ENCODE data around the gene TEX264. TPM values are rescaled to one million over a fixed set of nuclear protein-coding genes. Genes with fewer than 3 reads are reported as not detected.
A peak's percentile ranks its signal among the peaks of the same experiment; 100 is the strongest.

The TEX264 gene
- total RNA-seq, 4 donors from 2014 or later: 60.9 to 116 (median 88.2) TPM

DNA sequence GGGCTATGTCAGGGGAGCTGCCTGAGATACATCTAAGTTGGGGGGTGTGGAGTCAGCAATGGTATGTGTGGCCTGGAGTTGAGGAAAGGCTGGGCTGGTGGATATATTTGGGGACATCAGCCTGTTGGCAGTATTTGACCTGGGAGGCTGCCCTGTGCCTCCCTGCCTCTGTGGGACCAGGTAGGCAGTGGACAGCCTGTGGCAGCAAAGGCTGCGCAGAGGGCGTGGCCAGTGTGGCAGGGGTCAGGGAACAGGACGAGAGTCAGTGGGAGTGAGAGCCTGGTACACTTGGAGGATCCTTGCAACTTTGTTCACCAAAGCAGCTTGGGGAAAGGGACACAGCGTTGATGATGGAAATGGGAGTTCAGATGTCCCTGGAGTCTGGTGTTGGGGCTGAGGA, 15.0 kb downstream of the TEX264 start:
- no peak for DNase-seq
- peak overlapping the region in 2 of 4 donors; percentile 10 to 43 for H3K27ac ChIP-seq
- TF ChIP-seq, protein P1, sequence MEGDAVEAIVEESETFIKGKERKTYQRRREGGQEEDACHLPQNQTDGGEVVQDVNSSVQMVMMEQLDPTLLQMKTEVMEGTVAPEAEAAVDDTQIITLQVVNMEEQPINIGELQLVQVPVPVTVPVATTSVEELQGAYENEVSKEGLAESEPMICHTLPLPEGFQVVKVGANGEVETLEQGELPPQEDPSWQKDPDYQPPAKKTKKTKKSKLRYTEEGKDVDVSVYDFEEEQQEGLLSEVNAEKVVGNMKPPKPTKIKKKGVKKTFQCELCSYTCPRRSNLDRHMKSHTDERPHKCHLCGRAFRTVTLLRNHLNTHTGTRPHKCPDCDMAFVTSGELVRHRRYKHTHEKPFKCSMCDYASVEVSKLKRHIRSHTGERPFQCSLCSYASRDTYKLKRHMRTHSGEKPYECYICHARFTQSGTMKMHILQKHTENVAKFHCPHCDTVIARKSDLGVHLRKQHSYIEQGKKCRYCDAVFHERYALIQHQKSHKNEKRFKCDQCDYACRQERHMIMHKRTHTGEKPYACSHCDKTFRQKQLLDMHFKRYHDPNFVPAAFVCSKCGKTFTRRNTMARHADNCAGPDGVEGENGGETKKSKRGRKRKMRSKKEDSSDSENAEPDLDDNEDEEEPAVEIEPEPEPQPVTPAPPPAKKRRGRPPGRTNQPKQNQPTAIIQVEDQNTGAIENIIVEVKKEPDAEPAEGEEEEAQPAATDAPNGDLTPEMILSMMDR (IDR thresholded peaks at IDR 0.05): no peak
- TF ChIP-seq EP300 (IDR thresholded peaks at IDR 0.05; ENCODE audit: low read depth) (no peak), POLR2A (IDR thresholded peaks at IDR 0.05) (no peak), POLR2AphosphoS5 (IDR thresholded peaks at IDR 0.05) (no peak)
- peaks cover 0 to 24% (median 0%) of the 10 kb centered on the region in 4 donors for H3K36me3 ChIP-seq
- in situ Hi-C loops (cut with MboI; ENCODE audit: low pct_ligation_motif_present in 1 of 4, low pct_unique_long_range_greater_than_20kb in 1 of 4, low sequenced_read_pairs in 3 of 4) (loop anchor here in 2 of 4 donors (10.0 to 25.0 kb wide), 2 partner anchors 181 to 299 kb away; partner anchors contain the start of genes DCAF1 (in 2 of the 2), MANF (in 1 of the 2) and RBM15B (in 1 of the 2)), intact Hi-C loops (cut with DNase I; ENCODE audit: low total_unique reads) (loop anchor here (10.0 kb wide), 1 partner anchor 291 kb away; the partner anchor contains the start of gene RBM15B)
- WGBS, 2 donors (ENCODE audit: low coverage in 1 of 2): 72% methylated on average over 4 of the region's 4 CpGs; no CpG with 5 or more reads in 1 of the 2 donors
- H3K4me1 ChIP-seq: peaks cover 9 to 24% (median 11%) of the 10 kb centered on the region in 4 donors
- no peak overlapping the region for H3K4me3 ChIP-seq
- no peaks in the 10 kb centered on the region for H3K9me3 ChIP-seq
- H3K27me3 ChIP-seq: no peaks in the 10 kb centered on the region

DNA sequence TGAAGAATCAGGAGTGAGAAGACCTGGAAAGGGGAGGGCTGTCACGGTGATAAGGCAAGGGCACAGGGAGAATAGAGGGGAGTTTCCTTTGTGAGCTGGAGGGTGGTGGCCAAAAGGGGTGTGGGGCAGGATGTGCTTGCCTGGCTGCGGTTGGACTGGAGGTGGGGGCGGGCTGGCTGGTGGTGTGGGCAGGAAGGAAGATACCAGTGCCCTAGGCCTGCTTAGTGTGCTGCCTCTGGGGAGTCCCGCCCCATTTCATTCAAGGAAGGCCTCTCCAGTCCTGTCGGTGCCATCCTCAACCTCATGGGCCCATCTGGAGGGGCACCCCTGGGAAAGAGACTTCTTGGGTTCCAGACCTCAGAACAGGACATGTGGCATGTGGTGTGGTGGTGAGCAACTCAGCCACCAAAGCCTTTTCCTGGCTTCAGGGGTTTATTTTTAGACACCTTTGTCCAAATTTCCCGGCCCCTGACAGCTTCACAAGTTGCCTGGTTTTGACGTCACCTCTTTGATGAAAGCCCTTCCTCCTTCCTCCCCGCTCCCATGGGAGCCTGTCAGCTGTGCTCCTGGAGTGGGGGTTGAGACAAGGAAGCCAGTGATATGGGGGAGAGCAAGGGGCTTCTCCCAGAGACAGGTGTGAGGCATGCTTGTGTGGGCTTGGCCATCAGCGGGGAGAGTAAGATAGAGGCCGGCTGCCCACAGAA, 15.6 kb downstream of the TEX264 start:
- Histone ChIP-seq H3K27me3 (no peaks in the 10 kb centered on the region), H3K36me3 (peaks cover 0 to 24% (median 0%) of the 10 kb centered on the region in 4 donors), H3K9me3 (no peaks in the 10 kb centered on the region), H3K4me1 (peaks cover 3 to 18% (median 5%) of the 10 kb centered on the region in 4 donors), H3K27ac (peak overlapping the region in 3 of 4 donors; percentile 10 to 43 (median 30)), H3K4me3 (no peak overlapping the region)
- 55 to 90% methylated on average over 3 to 10 of the region's 10 CpGs for WGBS, 2 donors (ENCODE audit: low coverage in 1 of 2)
- intact Hi-C loops (cut with DNase I; ENCODE audit: low total_unique reads) (loop anchor here (10.0 kb wide), 1 partner anchor 292 kb away; the partner anchor contains the start of gene RBM15B), in situ Hi-C loops (cut with MboI; ENCODE audit: low pct_ligation_motif_present in 1 of 4, low pct_unique_long_range_greater_than_20kb in 1 of 4, low sequenced_read_pairs in 3 of 4) (loop anchor here in 2 of 4 donors (10.0 to 25.0 kb wide), 2 partner anchors 182 to 299 kb away; partner anchors contain the start of genes DCAF1 (in 2 of the 2), MANF (in 1 of the 2) and RBM15B (in 1 of the 2))
- peak; percentile 57 for DNase-seq
- TF ChIP-seq POLR2AphosphoS5 (IDR thresholded peaks at IDR 0.05) (no peak), POLR2A (IDR thresholded peaks at IDR 0.05) (no peak), EP300 (IDR thresholded peaks at IDR 0.05; ENCODE audit: low read depth) (no peak)
- TF ChIP-seq, protein P1 (IDR thresholded peaks at IDR 0.05): no peak

DNA sequence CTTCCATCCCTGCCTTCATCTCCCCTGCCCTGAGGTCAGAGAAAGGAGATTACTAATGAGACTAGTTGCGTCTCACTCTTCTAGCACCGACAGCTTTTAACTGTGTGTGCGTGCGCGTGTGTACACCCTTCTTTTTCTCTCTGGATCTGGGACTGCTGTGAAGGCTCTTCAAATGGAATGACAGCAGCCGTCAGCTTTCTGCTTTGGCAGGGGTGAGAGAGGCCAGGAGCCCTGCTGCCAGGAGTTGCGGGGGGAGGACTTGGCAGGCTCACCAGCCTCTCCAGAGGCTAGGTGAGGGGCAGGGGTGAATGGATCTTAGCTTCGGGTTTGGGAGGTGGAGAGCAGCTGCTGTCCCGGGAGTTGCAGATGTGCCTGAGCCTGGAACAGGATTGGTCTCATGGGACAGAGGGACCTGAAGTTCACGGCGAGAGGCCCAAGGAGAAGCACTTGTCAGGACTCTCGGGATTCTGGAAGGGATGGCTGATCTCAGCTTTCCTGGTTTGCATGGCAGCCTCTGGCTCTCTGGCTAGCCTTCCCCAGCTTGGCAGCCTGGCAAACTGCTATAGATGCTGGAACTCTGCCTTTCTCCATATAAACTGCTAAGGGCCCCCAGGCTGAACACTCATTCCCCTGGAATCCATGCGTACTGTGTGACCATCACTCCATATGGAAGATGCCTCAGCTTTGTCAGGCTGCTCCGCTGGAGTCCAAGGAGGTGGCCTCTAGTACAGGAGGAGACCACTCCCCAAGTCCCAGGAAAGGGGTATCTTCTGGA, 16.6 kb downstream of the TEX264 start:
- H3K9me3 ChIP-seq: no peaks in the 10 kb centered on the region
- H3K27me3 ChIP-seq: no peaks in the 10 kb centered on the region
- peaks cover 0 to 25% (median 0%) of the 10 kb centered on the region in 4 donors for H3K36me3 ChIP-seq
- intact Hi-C loops (cut with DNase I; ENCODE audit: low total_unique reads) (loop anchor here (10.0 kb wide), 1 partner anchor 293 kb away; the partner anchor contains the start of gene RBM15B), in situ Hi-C loops (cut with MboI; ENCODE audit: low pct_ligation_motif_present in 1 of 4, low pct_unique_long_range_greater_than_20kb in 1 of 4, low sequenced_read_pairs in 3 of 4) (loop anchor here in 2 of 4 donors (10.0 to 25.0 kb wide), 2 partner anchors 183 to 300 kb away; partner anchors contain the start of genes DCAF1 (in 2 of the 2), MANF (in 1 of the 2) and RBM15B (in 1 of the 2))
- H3K4me1 ChIP-seq: peaks cover 0 to 15% (median 0%) of the 10 kb centered on the region in 4 donors
- H3K4me3 ChIP-seq: no peak overlapping the region
- WGBS, 2 donors (ENCODE audit: low coverage in 1 of 2): 84% methylated on average over 14 of the region's 14 CpGs; no CpG with 5 or more reads in 1 of the 2 donors
- no peak for DNase-seq
- TF ChIP-seq POLR2AphosphoS5 (IDR thresholded peaks at IDR 0.05) (no peak), POLR2A (IDR thresholded peaks at IDR 0.05) (no peak), EP300 (IDR thresholded peaks at IDR 0.05; ENCODE audit: low read depth) (no peak)
- TF ChIP-seq, protein P1 (IDR thresholded peaks at IDR 0.05): no peak
- peak overlapping the region in 1 of 4 donors; percentile 30 for H3K27ac ChIP-seq
